K562 (cell line): ENCODE results near the gene PHACTR2.

ENCODE experiments used
- ATF4 ChIP-seq: fragments of 450-650 bp; formaldehyde crosslinking; IDR thresholded peaks from 2 replicates; pipeline ENCODE4 v1.4.0; 2022; ENCODE audit warnings: mild to moderate bottlenecking, moderate library complexity
- CREB1 ChIP-seq, 2 experiments: sonication (generic) in 1 of 2; formaldehyde crosslinking in 1 of 2; IDR thresholded peaks; 2 replicates each; pipeline versions ENCODE4 v1.6.1 to v1.8.0; 2012 to 2022; ENCODE audit warnings: inconsistent platforms in 1 of 2, mild to moderate bottlenecking in 1 of 2, missing genetic modification reagents in 1 of 2, moderate library complexity in 1 of 2
- EZH2 ChIP-seq: IDR thresholded peaks from 2 replicates; pipeline ENCODE4 v1.6.1; 2012; ENCODE audit warnings: low read depth, mild to moderate bottlenecking, inconsistent platforms, low read length, borderline replicate concordance
- FOXO4 ChIP-seq: fragments of 450-650 bp; formaldehyde crosslinking; IDR thresholded peaks from 2 replicates; pipeline ENCODE4 v1.4.0; 2020; ENCODE audit warnings: mild to moderate bottlenecking, moderate library complexity
- IRF1 ChIP-seq: sonication (generic); formaldehyde crosslinking; IDR thresholded peaks from 2 replicates; pipeline ENCODE4 v1.8.0; 2022; ENCODE audit warnings: missing genetic modification reagents, mild to moderate bottlenecking, borderline replicate concordance
- IRF2 ChIP-seq: sonication (generic); formaldehyde crosslinking; IDR thresholded peaks from 2 replicates; pipeline ENCODE4 v1.8.1; 2022; ENCODE audit warnings: mild to moderate bottlenecking, missing genetic modification reagents
- POLR3A ChIP-seq: IDR thresholded peaks from 2 replicates; pipeline ENCODE4 v1.6.1; 2011; ENCODE audit warnings: borderline replicate concordance, mild to moderate bottlenecking, moderate library complexity; ENCODE audit not compliant: insufficient read length, insufficient read depth; ENCODE audit errors: extremely low read depth
- RBM22 ChIP-seq: fragments of 200-400 bp; formaldehyde crosslinking; IDR thresholded peaks from 2 replicates; pipeline ENCODE4 v1.6.1; 2018; ENCODE audit warnings: low read length, low read depth; ENCODE audit not compliant: poor library complexity, severe bottlenecking
- RFX1 ChIP-seq: fragments of 450-650 bp; IDR thresholded peaks from 2 replicates; pipeline ENCODE4 v1.6.1; 2016; ENCODE audit warnings: mild to moderate bottlenecking, moderate library complexity
- SFPQ ChIP-seq: fragments of 200-400 bp; formaldehyde crosslinking; IDR thresholded peaks from 2 replicates; pipeline ENCODE4 v1.6.1; 2017; ENCODE audit warnings: mild to moderate bottlenecking, low read depth, low read length, moderate library complexity
- SMARCB1 ChIP-seq: IDR thresholded peaks from 2 replicates; pipeline ENCODE4 v1.6.1; 2011; ENCODE audit warnings: improper control_type of control experiment, low read depth; ENCODE audit not compliant: insufficient read length
- ZBTB40 ChIP-seq, 2 experiments: fragments of 450-650 bp in 1 of 2; sonication (generic) in 1 of 2; formaldehyde crosslinking in 1 of 2; IDR thresholded peaks; 2 replicates each; pipeline versions ENCODE4 v1.7.1 to v1.9.0; 2016 to 2022; ENCODE audit warnings: inconsistent platforms in 1 of 2, mild to moderate bottlenecking in 1 of 2, missing genetic modification reagents in 1 of 2
- ZNF431 ChIP-seq: sonication (generic); formaldehyde crosslinking; IDR thresholded peaks from 2 replicates; pipeline ENCODE4 v1.8.0; 2022; ENCODE audit warnings: mild to moderate bottlenecking, missing genetic modification reagents
- ZNF586 ChIP-seq: fragments of 450-650 bp; formaldehyde crosslinking; conservative IDR thresholded peaks from 2 replicates; pipeline ENCODE4 v1.4.0; 2020; ENCODE audit warnings: mild to moderate bottlenecking, moderate library complexity

- TF ChIP-seq SMARCB1 (no peak), FOXO4 (CRISPR knock-in tag) (no peak), ZBTB40 (IDR thresholded peaks at IDR 0.05) (no peak), ZBTB40 (CRISPR knock-in tag; IDR thresholded peaks at IDR 0.05) (no peak), ZNF586 (no peak), RFX1 (no peak), ZNF431 (no peak), CREB1 (IDR thresholded peaks at IDR 0.05) (no peak), CREB1 (CRISPR knock-in tag; IDR thresholded peaks at IDR 0.05) (no peak), IRF1 (CRISPR knock-in tag) (no peak), POLR3A (no peak), ATF4 (CRISPR knock-in tag) (no peak), IRF2 (no peak), EZH2 (no peak), SFPQ (no peak), RBM22 (no peak)
These were observed 47.1 kb downstream of the PHACTR2 start for GRCh38 chr6:143724876-143725275.
